ENCODE measurements around the gene UPB1. TPM values are rescaled to one million over a fixed set of nuclear protein-coding genes. Genes with fewer than 3 reads are reported as not detected.
A peak's percentile ranks its signal among the peaks of the same experiment; 100 is the strongest.

UPB1 gene
- total and polyA plus RNA-seq, 4 donors = 0.87 to 4.5 (median 3.0) TPM

DNA sequence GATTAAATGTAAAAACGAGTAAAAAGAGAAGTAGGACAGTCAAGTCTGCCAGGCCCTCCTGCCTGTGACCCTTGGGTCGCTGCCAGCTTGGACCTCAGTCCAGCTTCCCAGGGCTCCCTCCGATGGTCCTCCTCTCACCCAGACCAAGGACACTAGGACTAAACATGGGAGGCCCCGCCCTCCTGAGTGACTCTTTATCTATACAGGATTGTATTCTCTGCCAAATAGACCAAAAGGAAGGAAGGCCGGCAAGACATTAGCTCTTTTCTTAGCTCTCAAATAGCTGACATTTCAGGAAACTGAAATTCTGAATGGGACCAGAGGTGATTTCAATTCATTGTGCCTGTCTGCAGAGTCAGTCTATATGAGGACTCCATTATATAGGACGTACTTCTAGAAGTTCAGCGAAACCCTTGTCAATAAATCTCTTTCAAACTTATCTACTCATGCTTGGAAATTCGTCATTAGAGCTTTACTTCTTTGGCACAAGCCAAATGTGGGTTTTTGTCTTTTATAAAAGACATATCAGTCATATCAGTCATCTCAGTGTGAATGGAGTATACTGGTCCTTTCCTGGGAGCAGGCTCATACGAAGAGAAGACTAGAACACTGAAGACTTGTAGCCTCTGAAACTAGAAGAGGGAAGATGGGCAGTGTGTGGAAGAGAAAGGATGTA is 39.2 kb upstream of the UPB1 start:
- H3K4me1 ChIP-seq (ENCODE audit: control insufficient read depth in 5 of 5, insufficient read depth in 5 of 5, low read length in 5 of 5) = peaks cover 3 to 17% (median 9%) of the 10 kb centered on the region in 5 donors
- TF ChIP-seq, protein P1, sequence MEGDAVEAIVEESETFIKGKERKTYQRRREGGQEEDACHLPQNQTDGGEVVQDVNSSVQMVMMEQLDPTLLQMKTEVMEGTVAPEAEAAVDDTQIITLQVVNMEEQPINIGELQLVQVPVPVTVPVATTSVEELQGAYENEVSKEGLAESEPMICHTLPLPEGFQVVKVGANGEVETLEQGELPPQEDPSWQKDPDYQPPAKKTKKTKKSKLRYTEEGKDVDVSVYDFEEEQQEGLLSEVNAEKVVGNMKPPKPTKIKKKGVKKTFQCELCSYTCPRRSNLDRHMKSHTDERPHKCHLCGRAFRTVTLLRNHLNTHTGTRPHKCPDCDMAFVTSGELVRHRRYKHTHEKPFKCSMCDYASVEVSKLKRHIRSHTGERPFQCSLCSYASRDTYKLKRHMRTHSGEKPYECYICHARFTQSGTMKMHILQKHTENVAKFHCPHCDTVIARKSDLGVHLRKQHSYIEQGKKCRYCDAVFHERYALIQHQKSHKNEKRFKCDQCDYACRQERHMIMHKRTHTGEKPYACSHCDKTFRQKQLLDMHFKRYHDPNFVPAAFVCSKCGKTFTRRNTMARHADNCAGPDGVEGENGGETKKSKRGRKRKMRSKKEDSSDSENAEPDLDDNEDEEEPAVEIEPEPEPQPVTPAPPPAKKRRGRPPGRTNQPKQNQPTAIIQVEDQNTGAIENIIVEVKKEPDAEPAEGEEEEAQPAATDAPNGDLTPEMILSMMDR (IDR thresholded peaks at IDR 0.05; ENCODE audit: control extremely low read depth, extremely low read depth) = no peak
- no peak overlapping the region for H3K4me3 ChIP-seq
- DNase-seq (peak in 2 of 3 donors; percentile 51 to 61), ATAC-seq (ENCODE audit: insufficient read depth, low FRiP score) (no peak)
- no peaks in the 10 kb centered on the region for H3K36me3 ChIP-seq (ENCODE audit: control insufficient read depth in 4 of 4, insufficient read depth in 4 of 4, low read length in 4 of 4)
- no peak overlapping the region for H3K9ac ChIP-seq (ENCODE audit: insufficient read depth in 1 of 2, low read length in 2 of 2)
- H3K9me3 ChIP-seq (ENCODE audit: control insufficient read depth in 4 of 4, insufficient read depth in 3 of 4, low read length in 3 of 4) = peaks cover 0 to 5% (median 0%) of the 10 kb centered on the region in 4 donors
- 48 to 55% methylated on average over 9 of the region's 9 CpGs for WGBS, 2 donors
- no peak overlapping the region for H3K27ac ChIP-seq (ENCODE audit: low read depth in 1 of 2, low read length in 1 of 2)
- no peaks in the 10 kb centered on the region for H3K27me3 ChIP-seq (ENCODE audit: control insufficient read depth in 3 of 3, insufficient read depth in 3 of 3, low read length in 2 of 3)

DNA sequence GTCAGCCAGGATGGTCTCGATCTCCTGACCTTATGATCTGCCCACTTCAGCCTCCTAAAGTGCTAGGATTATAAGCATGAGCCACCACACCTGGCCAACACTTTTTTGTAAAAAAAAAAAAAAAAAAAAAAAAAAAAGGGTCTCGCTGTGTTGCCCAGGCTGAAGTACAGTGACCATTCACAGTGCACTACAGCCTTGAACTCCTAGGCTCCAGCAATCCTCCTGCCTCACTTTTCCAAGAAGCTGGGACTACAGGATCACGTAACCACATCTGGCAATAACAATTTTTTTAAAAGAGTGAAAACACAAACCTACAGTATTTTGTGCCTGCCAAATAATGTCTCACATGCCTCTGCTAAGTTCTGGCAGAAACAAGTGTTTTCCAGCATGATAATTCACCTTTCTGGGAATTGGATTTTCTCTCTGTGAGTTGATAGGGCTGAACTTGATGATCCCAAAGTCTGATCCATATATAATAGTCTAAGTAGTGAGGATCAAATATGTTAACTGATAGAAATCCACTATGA is 37.2 kb upstream of the UPB1 start:
- TF ChIP-seq, protein P1 (IDR thresholded peaks at IDR 0.05; ENCODE audit: control extremely low read depth, extremely low read depth) = no peak
- 93 to 100% methylated on average over 3 of the region's 3 CpGs for WGBS, 2 donors
- peaks cover 3 to 16% (median 9%) of the 10 kb centered on the region in 5 donors for H3K4me1 ChIP-seq (ENCODE audit: control insufficient read depth in 5 of 5, insufficient read depth in 5 of 5, low read length in 5 of 5)
- H3K9ac ChIP-seq (ENCODE audit: insufficient read depth in 1 of 2, low read length in 2 of 2) = no peak overlapping the region
- H3K27me3 ChIP-seq (ENCODE audit: control insufficient read depth in 3 of 3, insufficient read depth in 3 of 3, low read length in 2 of 3) = no peaks in the 10 kb centered on the region
- H3K4me3 ChIP-seq = no peak overlapping the region
- DNase-seq = no peak
- H3K27ac ChIP-seq (ENCODE audit: low read depth in 1 of 2, low read length in 1 of 2) = no peak overlapping the region
- no peaks in the 10 kb centered on the region for H3K9me3 ChIP-seq (ENCODE audit: control insufficient read depth in 4 of 4, insufficient read depth in 3 of 4, low read length in 3 of 4)
- no peak for ATAC-seq (ENCODE audit: insufficient read depth, low FRiP score)
- H3K36me3 ChIP-seq (ENCODE audit: control insufficient read depth in 4 of 4, insufficient read depth in 4 of 4, low read length in 4 of 4) = no peaks in the 10 kb centered on the region

DNA sequence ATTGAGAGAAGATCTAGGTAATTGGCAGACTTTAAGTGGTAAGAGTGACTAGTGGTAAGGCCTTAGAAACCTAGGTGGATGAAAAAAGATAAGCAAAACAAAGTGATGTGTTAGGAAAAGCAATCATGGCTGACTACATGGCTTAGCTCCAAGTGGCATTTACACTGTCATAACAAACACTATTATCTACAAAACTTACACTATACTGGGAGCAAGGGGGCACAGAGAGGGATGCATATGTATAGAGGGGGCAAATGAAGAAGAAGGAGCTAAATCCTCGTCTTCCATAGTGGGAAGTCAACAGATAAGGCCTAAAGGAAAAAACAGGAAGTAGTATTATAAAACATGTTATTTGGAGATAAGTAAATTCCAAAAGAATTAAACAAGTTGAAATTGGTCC is 35.2 kb upstream of the UPB1 start:
- Histone ChIP-seq H3K4me3 (no peak overlapping the region), H3K9me3 (ENCODE audit: control insufficient read depth in 4 of 4, insufficient read depth in 3 of 4, low read length in 3 of 4) (no peaks in the 10 kb centered on the region), H3K27ac (ENCODE audit: low read depth in 1 of 2, low read length in 1 of 2) (no peak overlapping the region), H3K36me3 (ENCODE audit: control insufficient read depth in 4 of 4, insufficient read depth in 4 of 4, low read length in 4 of 4) (no peaks in the 10 kb centered on the region), H3K4me1 (ENCODE audit: control insufficient read depth in 5 of 5, insufficient read depth in 5 of 5, low read length in 5 of 5) (peaks cover 3 to 16% (median 10%) of the 10 kb centered on the region in 5 donors), H3K9ac (ENCODE audit: insufficient read depth in 1 of 2, low read length in 2 of 2) (no peak overlapping the region), H3K27me3 (ENCODE audit: control insufficient read depth in 3 of 3, insufficient read depth in 3 of 3, low read length in 2 of 3) (no peaks in the 10 kb centered on the region)
- ATAC-seq (ENCODE audit: insufficient read depth, low FRiP score) (no peak), DNase-seq (no peak)
- TF ChIP-seq, protein P1 (IDR thresholded peaks at IDR 0.05; ENCODE audit: control extremely low read depth, extremely low read depth) = no peak
- WGBS, 2 donors = 21 to 42% methylated on average over 1 of the region's 1 CpG

All from lung (tissue), 12 donors.